Psoas muscle (tissue), 8 donors: Measurements from ENCODE around the gene PMP22. TPM values are rescaled to one million over a fixed set of nuclear protein-coding genes. Genes with fewer than 3 reads are reported as not detected.

Experiments
- ATAC-seq, 4 donors: fragments of 200-7000 bp; cut with Tn5 transposase; one replicate each; pipeline ENCODE4 v1.9.1; 2020; ENCODE audit warnings: moderate library complexity in 3 of 4, mild to moderate bottlenecking in 2 of 4
- DNase-seq, 2 donors: peaks; one replicate each; pipeline ENCODE4 v3.0.0-alpha.2; 2020
- H3K27ac ChIP-seq: fragments of 200-600 bp; one replicate; pipeline ENCODE4 v1.8.0; 2022
- H3K27me3 ChIP-seq, 3 donors: fragments of 200-600 bp in 1 of 3; one replicate each; pipeline versions ENCODE4 v1.6.1 to v1.8.0; 2013 to 2022; ENCODE audit warnings: low read length in 2 of 3, mild to moderate bottlenecking in 2 of 3, moderate library complexity in 1 of 3; ENCODE audit not compliant: insufficient read depth in 3 of 3
- H3K36me3 ChIP-seq, 2 donors: fragments of 200-600 bp in 1 of 2; one replicate each; pipeline versions ENCODE4 v1.6.1 to v1.8.0; 2013 to 2022; ENCODE audit warnings: low read depth in 1 of 2, mild to moderate bottlenecking in 1 of 2, moderate library complexity in 1 of 2; ENCODE audit not compliant: insufficient read depth in 1 of 2
- H3K4me1 ChIP-seq: fragments of 200-600 bp; one replicate; pipeline ENCODE4 v1.8.0; 2022
- H3K4me3 ChIP-seq: fragments of 200-600 bp; one replicate; pipeline ENCODE4 v1.8.0; 2022; ENCODE audit warnings: mild to moderate bottlenecking
- H3K9me3 ChIP-seq: fragments of 200-600 bp; one replicate; pipeline ENCODE4 v1.8.0; 2022
- CTCF ChIP-seq: fragments of 200-600 bp; IDR thresholded peaks from one replicate; pipeline ENCODE4 v1.8.0; 2022; ENCODE audit warnings: antibody characterized with exemption
- WGBS, 3 donors: extraction: QIAGEN DNeasy Blood & Tissue Kit; methylation state at CpG; one replicate each; pipeline versions ENCODE4 v1.1.6 to v1.1.7; 2013; 5-methylcytosine and 5-hydroxymethylcytosine counted together
- intact Hi-C, 2 donors: fragments of 100-400 bp; cut with DNase I; formaldehyde crosslinking; loops; one replicate each; pipeline versions ENCODE4 v1.11.0 to v1.14.2; 2022
- polyA plus RNA-seq, 3 donors: library from polyadenylated mRNA; stranded (reverse); fragments of 200-250 nt; gene quantifications; one replicate each; pipeline ENCODE4 v1.2.3, GENCODE V29; 2013
- total RNA-seq, 4 donors: library from RNA; stranded (reverse); fragmentation: NEBNext Ultra II Directional in 2 of 4; extraction: Animal tissue kit (Norgen Biotek cat#: 25700) in 2 of 4; gene quantifications; one replicate each; pipeline versions ENCODE4 v1.2.1 to v1.2.4, GENCODE V29; 2021 to 2023
- donor health status: healthy with polysubstance abuse.
- donor health status: DM: no; HTN: no; CAD: no; lungs with moderate emphysema.
- donor health status: Bipolar disorder and iron deficiency.
- donor health status: healthy.
- donor health status: DM: yes; HTN: yes; CAD: no.
- donor health status: DM: no; HTN: no; CAD: no.
- donor health status: DM: no; HTN: no; CAD: no.
- donor health status: DM: yes; HTN: yes; CAD: no.

Gene PMP22
- total and polyA plus RNA-seq, 7 donors = 39.3 to 317 (median 195) TPM

- Histone ChIP-seq H3K27ac (no peak overlapping the region), H3K27me3 (no peaks in the 10 kb centered on the region), H3K4me1 (no peaks in the 10 kb centered on the region), H3K36me3 (no peaks in the 10 kb centered on the region), H3K4me3 (no peak overlapping the region), H3K9me3 (no peaks in the 10 kb centered on the region)
- TF ChIP-seq CTCF = no peak
- WGBS, 3 donors = 82 to 85% (median 83%) methylated on average over 22 of the region's 22 CpGs
- intact Hi-C loops = no loop called here
- no peak for DNase-seq
- no peak for ATAC-seq
Observed at GRCh38 chr17:15289285-15290183, 24.4 kb upstream of the PMP22 start.

- H3K27ac ChIP-seq = no peak overlapping the region
- H3K4me1 ChIP-seq = no peaks in the 10 kb centered on the region
- H3K36me3 ChIP-seq = no peaks in the 10 kb centered on the region
- no peaks in the 10 kb centered on the region for H3K9me3 ChIP-seq
- no peak overlapping the region for H3K4me3 ChIP-seq
- WGBS, 3 donors = 73 to 86% (median 79%) methylated on average over 1 of the region's 1 CpG
- intact Hi-C loops = no loop called here
- ATAC-seq (no peak), DNase-seq (no peak)
- H3K27me3 ChIP-seq = no peaks in the 10 kb centered on the region
- no peak for TF ChIP-seq CTCF
Observed at GRCh38 chr17:15288859-15289258, 23.7 kb upstream of the PMP22 start.

GRCh38 chr17:15287538-15288267, 22.6 kb upstream of the PMP22 start:
- Histone ChIP-seq H3K4me1 (no peaks in the 10 kb centered on the region), H3K4me3 (no peak overlapping the region), H3K36me3 (no peaks in the 10 kb centered on the region), H3K9me3 (no peaks in the 10 kb centered on the region), H3K27me3 (no peaks in the 10 kb centered on the region), H3K27ac (no peak overlapping the region)
- peak in 1 of 2 donors; percentile 37 for DNase-seq
- ATAC-seq = no peak
- intact Hi-C loops = no loop called here
- 50 to 56% (median 51%) methylated on average over 4 of the region's 4 CpGs for WGBS, 3 donors
- TF ChIP-seq CTCF = no peak

- intact Hi-C loops = no loop called here
Observed at GRCh38 chr17:15285466-15285865, 20.3 kb upstream of the PMP22 start.

More at GRCh38 chr17:15285466-15285865, 20.3 kb upstream of the PMP22 start:
- no peak overlapping the region for H3K27ac ChIP-seq
- H3K27me3 ChIP-seq = no peaks in the 10 kb centered on the region
- no peaks in the 10 kb centered on the region for H3K36me3 ChIP-seq
- no peak overlapping the region for H3K4me3 ChIP-seq
- no peak for TF ChIP-seq CTCF
- H3K4me1 ChIP-seq = no peaks in the 10 kb centered on the region
- WGBS, 3 donors = 42 to 56% (median 48%) methylated on average over 6 of the region's 6 CpGs
- DNase-seq = no peak
- no peak for ATAC-seq
- H3K9me3 ChIP-seq = no peaks in the 10 kb centered on the region
